Measurements from ENCODE around the gene WNT2.

- TF ChIP-seq, protein P1, sequence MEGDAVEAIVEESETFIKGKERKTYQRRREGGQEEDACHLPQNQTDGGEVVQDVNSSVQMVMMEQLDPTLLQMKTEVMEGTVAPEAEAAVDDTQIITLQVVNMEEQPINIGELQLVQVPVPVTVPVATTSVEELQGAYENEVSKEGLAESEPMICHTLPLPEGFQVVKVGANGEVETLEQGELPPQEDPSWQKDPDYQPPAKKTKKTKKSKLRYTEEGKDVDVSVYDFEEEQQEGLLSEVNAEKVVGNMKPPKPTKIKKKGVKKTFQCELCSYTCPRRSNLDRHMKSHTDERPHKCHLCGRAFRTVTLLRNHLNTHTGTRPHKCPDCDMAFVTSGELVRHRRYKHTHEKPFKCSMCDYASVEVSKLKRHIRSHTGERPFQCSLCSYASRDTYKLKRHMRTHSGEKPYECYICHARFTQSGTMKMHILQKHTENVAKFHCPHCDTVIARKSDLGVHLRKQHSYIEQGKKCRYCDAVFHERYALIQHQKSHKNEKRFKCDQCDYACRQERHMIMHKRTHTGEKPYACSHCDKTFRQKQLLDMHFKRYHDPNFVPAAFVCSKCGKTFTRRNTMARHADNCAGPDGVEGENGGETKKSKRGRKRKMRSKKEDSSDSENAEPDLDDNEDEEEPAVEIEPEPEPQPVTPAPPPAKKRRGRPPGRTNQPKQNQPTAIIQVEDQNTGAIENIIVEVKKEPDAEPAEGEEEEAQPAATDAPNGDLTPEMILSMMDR (optimal IDR thresholded peaks at IDR 0.05 in 1 of 3, IDR thresholded peaks at IDR 0.05 in 1 of 3, conservative IDR thresholded peaks at IDR 0.05 in 1 of 3; ENCODE audit: extremely low read depth in 1 of 3, insufficient read depth in 2 of 3, low read length in 3 of 3) = no peak
- TF ChIP-seq EZH2 (IDR thresholded peaks at IDR 0.05; ENCODE audit: low read length) = no peak
These were observed 72.6 kb downstream of the WNT2 start for GRCh38 chr7:117250245-117250644.
